HEK293T (cell line): ENCODE results near the gene FAM180A.

Source experiments
- CTCF ChIA-PET: fragments of 350-600 bp; formaldehyde crosslinking; extraction: SDS; loops from one replicate; lab custom pipeline; 2021; ENCODE audit warnings: antibody characterized with exemption, inconsistent platforms; lab: Yijun Ruan, JAX
- POLR2A ChIA-PET: fragments of 350-600 bp; formaldehyde crosslinking; extraction: SDS; loops from one replicate; lab custom pipeline; 2020; ENCODE audit warnings: antibody characterized with exemption, inconsistent platforms; lab: Yijun Ruan, JAX
- DNase-seq: peaks from one replicate; pipeline ENCODE4 v3.0.0; 2012; ENCODE audit warnings: mixed read lengths; ENCODE audit errors: extremely low spot score
- ARNT ChIP-seq: fragments of 450-650 bp; IDR thresholded peaks from 2 replicates; pipeline ENCODE4 v1.6.1; 2017; ENCODE audit warnings: mild to moderate bottlenecking
- BHLHE40 ChIP-seq: fragments of 450-650 bp; IDR thresholded peaks from 2 replicates; pipeline ENCODE4 v1.6.1; 2016; ENCODE audit warnings: mild to moderate bottlenecking, moderate library complexity, borderline replicate concordance
- CTBP1 ChIP-seq: fragments of 450-650 bp; IDR thresholded peaks from 2 replicates; pipeline ENCODE4 v1.6.1; 2016; ENCODE audit warnings: borderline replicate concordance
- ELF4 ChIP-seq: fragments of 450-650 bp; IDR thresholded peaks from 2 replicates; pipeline ENCODE4 v1.6.1; 2017; ENCODE audit warnings: antibody characterized with exemption
- FOXA1 ChIP-seq: fragments of 450-650 bp; IDR thresholded peaks from 2 replicates; pipeline ENCODE4 v1.6.1; 2016; ENCODE audit warnings: mild to moderate bottlenecking
- FOXK2 ChIP-seq: fragments of 450-650 bp; IDR thresholded peaks from 2 replicates; pipeline ENCODE4 v1.6.1; 2016; ENCODE audit warnings: mild to moderate bottlenecking
- FOXM1 ChIP-seq: fragments of 450-650 bp; IDR thresholded peaks from 2 replicates; pipeline ENCODE4 v1.6.1; 2017; ENCODE audit warnings: mild to moderate bottlenecking, borderline replicate concordance
- HDGF ChIP-seq: fragments of 450-650 bp; IDR thresholded peaks from 2 replicates; pipeline ENCODE4 v1.6.1; 2017; ENCODE audit warnings: antibody characterized with exemption, borderline replicate concordance
- L3MBTL2 ChIP-seq: fragments of 450-650 bp; conservative IDR thresholded peaks from 2 replicates; pipeline ENCODE4 v1.6.1; 2016; ENCODE audit warnings: mild to moderate bottlenecking
- LEF1 ChIP-seq: fragments of 450-650 bp; IDR thresholded peaks from 2 replicates; pipeline ENCODE4 v1.6.1; 2017; ENCODE audit warnings: mild to moderate bottlenecking, borderline replicate concordance
- NFRKB ChIP-seq: fragments of 450-650 bp; IDR thresholded peaks from 2 replicates; pipeline ENCODE4 v1.6.1; 2016; ENCODE audit warnings: mild to moderate bottlenecking, moderate library complexity
- PKNOX1 ChIP-seq: fragments of 450-650 bp; IDR thresholded peaks from 2 replicates; pipeline ENCODE4 v1.6.1; 2016
- SP1 ChIP-seq: fragments of 450-650 bp; IDR thresholded peaks from 2 replicates; pipeline ENCODE4 v1.6.1; 2017
- SUZ12 ChIP-seq: fragments of 450-650 bp; IDR thresholded peaks from 2 replicates; pipeline ENCODE4 v1.6.1; 2016; ENCODE audit warnings: mild to moderate bottlenecking
- TARDBP ChIP-seq: fragments of 450-650 bp; IDR thresholded peaks from 2 replicates; pipeline ENCODE4 v1.6.1; 2016
- ZNF384 ChIP-seq: fragments of 450-650 bp; IDR thresholded peaks from 2 replicates; pipeline ENCODE4 v1.6.1; 2016

FAM180A gene

GRCh38 chr7:135718794-135719437, 29.7 kb downstream of the FAM180A start:
- CTCF ChIA-PET, result interaction anchor here (0.7 to 0.8 kb wide), 2 partner anchors 12 to 78 kb away, joined by 3 read pairs; no protein-coding TSS in a partner anchor
- no peak for TF ChIP-seq ARNT
- TF ChIP-seq LEF1, result no peak
- TF ChIP-seq CTBP1, result no peak
- TF ChIP-seq ZNF384, result no peak
- TF ChIP-seq PKNOX1, result no peak
- no peak for TF ChIP-seq FOXM1
- no peak for DNase-seq
- POLR2A ChIA-PET, result interaction anchor here (0.9 to 2.7 kb wide), 3 partner anchors 8 to 10 kb away, joined by 3 to 12 read pairs (median 3); partner anchors contain the start of gene SLC13A4

GRCh38 chr7:135718219-135718618, 30.4 kb downstream of the FAM180A start:
- POLR2A ChIA-PET, result interaction anchor here (1.4 to 2.7 kb wide), 2 partner anchors 9 to 10 kb away, joined by 3 to 12 read pairs; partner anchors contain the start of gene SLC13A4
- TF ChIP-seq BHLHE40 (no peak), TARDBP (no peak), ZNF384 (no peak), ELF4 (no peak), FOXK2 (no peak), SP1 (no peak), PKNOX1 (no peak), HDGF (no peak), SUZ12 (no peak), CTBP1 (no peak), FOXA1 (no peak), NFRKB (no peak), LEF1 (no peak), ARNT (no peak), FOXM1 (no peak)
- CTCF ChIA-PET, result no interaction called here
- DNase-seq, result no peak

GRCh38 chr7:135717693-135718092, 30.9 kb downstream of the FAM180A start:
- TF ChIP-seq NFRKB (no peak), FOXK2 (no peak), ARNT (no peak), ELF4 (no peak), CTBP1 (no peak), L3MBTL2 (no peak), FOXA1 (no peak), HDGF (no peak), ZNF384 (no peak), BHLHE40 (no peak), SP1 (no peak), LEF1 (no peak), TARDBP (no peak), FOXM1 (no peak), SUZ12 (no peak), PKNOX1 (no peak)
- POLR2A ChIA-PET, result no interaction called here
- no peak for DNase-seq
- CTCF ChIA-PET, result interaction anchor here (0.6 to 3.0 kb wide), 3 partner anchors 11 to 443 kb away, joined by 3 to 10 read pairs (median 5); partner anchors contain the start of gene SLC13A4

GRCh38 chr7:135716677-135717238, 31.9 kb downstream of the FAM180A start:
- TF ChIP-seq FOXM1, result no peak
- TF ChIP-seq L3MBTL2, result 0 out of 2 replicates have a peak, but pooled peaks have one; percentile 30
- TF ChIP-seq BHLHE40, result no peak
- TF ChIP-seq CTBP1, result peak; percentile 94
- no peak for TF ChIP-seq HDGF
- TF ChIP-seq FOXA1, result no peak
- peak; percentile 76 for TF ChIP-seq ARNT
- TF ChIP-seq SP1, result no peak
- TF ChIP-seq NFRKB, result no peak
- peak; percentile 84 for TF ChIP-seq PKNOX1
- TF ChIP-seq TARDBP, result no peak; the same call in 1 of the 2 replicates
- no peak for TF ChIP-seq LEF1
- TF ChIP-seq ELF4, result no peak
- no peak for TF ChIP-seq FOXK2
- no peak for TF ChIP-seq SUZ12
- ChIA-PET POLR2A (interaction anchor here (0.7 to 1.3 kb wide), 2 partner anchors 12 to 27 kb away, joined by 4 to 6 read pairs; partner anchors contain the start of gene SLC13A4), CTCF (interaction anchor here (0.6 to 3.0 kb wide), 4 partner anchors 10 to 1031 kb away, joined by 5 to 10 read pairs (median 6); partner anchors contain the start of gene SLC13A4)
- DNase-seq, result peak; percentile 65

GRCh38 chr7:135715673-135716072, 32.9 kb downstream of the FAM180A start:
- CTCF ChIA-PET, result interaction anchor here (0.5 to 3.0 kb wide), 3 partner anchors 11 to 71 kb away, joined by 3 to 10 read pairs (median 5); partner anchors contain the start of gene SLC13A4

More at GRCh38 chr7:135715673-135716072, 32.9 kb downstream of the FAM180A start:
- POLR2A ChIA-PET, result no interaction called here
- no peak for TF ChIP-seq BHLHE40
- TF ChIP-seq PKNOX1, result peak; percentile 84
- TF ChIP-seq NFRKB, result no peak
- no peak for DNase-seq
